Progenitor cell of endocrine pancreas (in vitro differentiated cells): Measurements from ENCODE around the gene PLBD2. TPM values are rescaled to one million over a fixed set of nuclear protein-coding genes. Genes with fewer than 3 reads are reported as not detected.

Experiments
- DNase-seq: peaks from one replicate; pipeline ENCODE4 v3.0.0; 2021; ENCODE audit warnings: low spot score; ENCODE audit not compliant: unreplicated experiment
- H3K27ac Mint-ChIP-seq: 2 replicates; pipeline ENCODE4 v1.8.0; 2021; ENCODE audit warnings: mild to moderate bottlenecking, moderate library complexity, mixed read lengths
- H3K27me3 Mint-ChIP-seq: 2 replicates; pipeline ENCODE4 v1.8.0; 2021; ENCODE audit warnings: mixed read lengths
- H3K36me3 Mint-ChIP-seq: 2 replicates; pipeline ENCODE4 v1.8.0; 2022; ENCODE audit warnings: mixed read lengths; ENCODE audit not compliant: insufficient read depth
- H3K4me1 Mint-ChIP-seq: 2 replicates; pipeline ENCODE4 v1.8.0; 2021; ENCODE audit warnings: low read depth, mixed read lengths
- H3K4me3 Mint-ChIP-seq: 2 replicates; pipeline ENCODE4 v1.8.0; 2021; ENCODE audit warnings: low read depth, mild to moderate bottlenecking, moderate library complexity, mixed read lengths
- H3K9me3 Mint-ChIP-seq: 2 replicates; pipeline ENCODE4 v1.8.0; 2021; ENCODE audit warnings: low read depth, mixed read lengths
- CTCF ChIP-seq: fragments of 200-600 bp; sonication (generic); IDR thresholded peaks from one replicate; pipeline ENCODE4 v1.5.0; 2021; ENCODE audit warnings: antibody characterized with exemption, mild to moderate bottlenecking; ENCODE audit not compliant: unreplicated experiment
- total RNA-seq: library from RNA; stranded (reverse); gene quantifications from 2 replicates; pipeline ENCODE4 v1.2.1, GENCODE V29; 2021

Gene PLBD2
- total RNA-seq, 1 donor from 2014 or later: 48.0 TPM

GRCh38 chr12:113405694-113406093 is 47.3 kb downstream of the PLBD2 start:
- no peak overlapping the region for H3K4me3 Mint-ChIP-seq
- DNase-seq: no peak
- H3K27ac Mint-ChIP-seq: no peak overlapping the region
- peaks cover 3% of the 10 kb centered on the region for H3K4me1 Mint-ChIP-seq
- no peak for TF ChIP-seq CTCF
- no peaks in the 10 kb centered on the region for H3K9me3 Mint-ChIP-seq
- no peaks in the 10 kb centered on the region for H3K36me3 Mint-ChIP-seq
- H3K27me3 Mint-ChIP-seq: no peaks in the 10 kb centered on the region

- Mint-ChIP-seq H3K4me3 (no peak overlapping the region), H3K9me3 (no peaks in the 10 kb centered on the region), H3K27ac (no peak overlapping the region), H3K4me1 (peaks cover 3% of the 10 kb centered on the region), H3K36me3 (no peaks in the 10 kb centered on the region), H3K27me3 (no peaks in the 10 kb centered on the region)
- DNase-seq: no peak
- TF ChIP-seq CTCF: no peak
Observed at GRCh38 chr12:113407931-113408600, 49.7 kb downstream of the PLBD2 start.

GRCh38 chr12:113408756-113409298 is 50.4 kb downstream of the PLBD2 start:
- Mint-ChIP-seq H3K27ac (no peak overlapping the region), H3K36me3 (no peaks in the 10 kb centered on the region), H3K27me3 (no peaks in the 10 kb centered on the region), H3K9me3 (no peaks in the 10 kb centered on the region), H3K4me3 (no peak overlapping the region), H3K4me1 (peaks cover 3% of the 10 kb centered on the region)
- no peak for TF ChIP-seq CTCF
- DNase-seq: no peak

- TF ChIP-seq CTCF: no peak
- peaks cover 1% of the 10 kb centered on the region for H3K4me1 Mint-ChIP-seq
- no peaks in the 10 kb centered on the region for H3K9me3 Mint-ChIP-seq
- H3K36me3 Mint-ChIP-seq: no peaks in the 10 kb centered on the region
- no peak overlapping the region for H3K4me3 Mint-ChIP-seq
- no peak overlapping the region for H3K27ac Mint-ChIP-seq
- H3K27me3 Mint-ChIP-seq: no peaks in the 10 kb centered on the region
- no peak for DNase-seq
Observed at GRCh38 chr12:113409462-113410124, 51.2 kb downstream of the PLBD2 start.

- H3K36me3 Mint-ChIP-seq: no peaks in the 10 kb centered on the region
- H3K4me1 Mint-ChIP-seq: peaks cover 14% of the 10 kb centered on the region
- H3K4me3 Mint-ChIP-seq: no peak overlapping the region
- H3K9me3 Mint-ChIP-seq: no peaks in the 10 kb centered on the region
- no peaks in the 10 kb centered on the region for H3K27me3 Mint-ChIP-seq
- no peak for DNase-seq
- no peak for TF ChIP-seq CTCF
- H3K27ac Mint-ChIP-seq: no peak overlapping the region
Observed at GRCh38 chr12:113413488-113413939, 55.1 kb downstream of the PLBD2 start.
